Fibroblast of mammary gland (primary cell): Measurements from ENCODE around the gene CWC27.
A peak's percentile ranks its signal among the peaks of the same experiment; 100 is the strongest.

Experiments used
- DNase-seq: peaks from one replicate; pipeline ENCODE4 v3.0.0-alpha.2; 2010; ENCODE audit warnings: low read depth
- H3K4me3 ChIP-seq: 2 replicates; pipeline ENCODE4 v1.5.1; 2011; ENCODE audit warnings: low read depth, mild to moderate bottlenecking, low read length, moderate library complexity; ENCODE audit not compliant: control insufficient read depth
- CTCF ChIP-seq: conservative IDR thresholded peaks from 2 replicates; pipeline ENCODE4 v1.5.1; 2011; ENCODE audit warnings: low read depth, low read length, inconsistent platforms; ENCODE audit not compliant: control insufficient read depth, insufficient read depth

Gene CWC27

DNA sequence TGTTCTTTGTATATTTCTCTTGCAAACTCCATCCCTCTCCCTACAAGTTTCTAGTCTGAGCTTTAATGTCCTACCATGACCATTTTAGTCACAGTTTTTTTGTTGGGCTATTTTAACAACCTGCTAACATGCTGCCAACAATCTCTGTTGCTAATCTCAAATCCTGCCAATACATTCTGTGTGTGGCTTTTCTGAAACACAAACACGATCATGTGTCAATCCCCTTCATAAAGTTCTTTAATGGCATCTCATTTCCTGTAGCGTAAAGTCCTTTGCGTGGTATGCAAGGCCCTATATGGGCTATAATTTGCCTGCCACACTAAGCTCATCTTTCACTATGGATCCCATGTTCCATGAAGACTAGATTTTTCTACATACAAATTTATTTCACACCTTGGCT lies 180.6 kb downstream of the CWC27 start:
- TF ChIP-seq CTCF, result no peak
- H3K4me3 ChIP-seq, result no peak overlapping the region
- DNase-seq, result no peak

GRCh38 chr5:64952951-64953673 lies 184.4 kb downstream of the CWC27 start:
- DNase-seq, result no peak
- no peak for TF ChIP-seq CTCF
- no peak overlapping the region for H3K4me3 ChIP-seq

- no peak overlapping the region for H3K4me3 ChIP-seq
- TF ChIP-seq CTCF, result no peak
- DNase-seq, result no peak
Measured at GRCh38 chr5:64954518-64954917, 185.8 kb downstream of the CWC27 start.

DNA sequence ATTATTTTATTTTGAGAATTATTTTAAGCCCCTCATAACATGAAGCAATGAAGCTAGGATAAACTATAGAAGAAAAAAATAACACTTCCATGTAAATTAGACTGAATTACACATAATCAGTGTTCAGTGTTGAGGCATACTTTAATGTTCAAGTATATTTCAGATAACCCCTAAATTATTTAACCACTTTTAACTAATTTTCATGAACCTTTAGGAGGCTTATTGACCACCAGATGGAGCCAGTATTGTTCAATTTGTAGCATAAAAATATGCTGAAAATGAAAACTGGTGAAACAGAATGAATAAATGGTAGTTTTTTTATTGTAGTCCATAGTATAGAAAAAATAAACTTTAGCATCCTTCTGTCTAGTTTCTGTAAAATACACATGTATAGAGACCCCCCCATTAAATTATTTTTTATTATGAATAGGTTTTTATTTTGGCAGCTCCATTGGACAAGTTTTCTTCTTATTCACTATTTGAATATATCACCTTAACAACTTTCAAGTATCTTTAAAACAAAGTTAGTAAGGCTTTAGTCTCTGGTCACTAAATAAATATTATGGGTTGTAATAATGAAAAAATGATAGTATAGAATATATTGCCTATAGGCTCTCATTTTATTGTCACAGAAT lies 190.1 kb downstream of the CWC27 start:
- TF ChIP-seq CTCF, result peak; percentile 70
- peak; percentile 69 for DNase-seq
- H3K4me3 ChIP-seq, result no peak overlapping the region

- TF ChIP-seq CTCF, result no peak
- DNase-seq, result no peak
- H3K4me3 ChIP-seq, result no peak overlapping the region
Measured at GRCh38 chr5:64963278-64963677, 194.5 kb downstream of the CWC27 start.

DNA sequence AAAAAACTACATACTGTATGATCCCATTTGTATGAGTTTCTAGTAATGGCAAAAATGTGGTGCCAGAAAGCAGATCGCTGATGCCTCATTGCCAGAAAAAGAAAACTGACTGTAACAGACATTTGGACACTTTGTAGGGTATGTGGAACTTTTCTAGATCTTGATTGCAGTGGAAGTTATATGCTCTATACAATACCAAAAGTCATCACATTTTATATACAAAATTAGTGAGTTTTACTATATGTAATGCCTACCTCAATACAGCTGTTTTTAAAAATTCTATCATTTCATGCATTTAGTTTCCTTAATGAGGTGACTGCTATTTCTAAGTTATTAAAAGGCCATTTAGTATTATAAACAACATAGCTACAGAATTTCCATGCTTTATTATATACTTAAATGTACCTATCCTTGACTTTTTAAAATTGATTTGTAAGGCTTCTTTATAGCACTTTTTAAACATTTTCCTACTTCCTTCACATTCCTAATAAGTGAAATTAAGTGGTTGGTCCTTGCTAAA lies 199.9 kb downstream of the CWC27 start:
- DNase-seq, result no peak
- TF ChIP-seq CTCF, result no peak
- no peak overlapping the region for H3K4me3 ChIP-seq
